Adrenal gland (tissue), 5 donors: ENCODE measurements around the gene BOLA3.

Experiments
- POLR2A ChIP-seq, 2 donors: fragments of 450-650 bp; IDR thresholded peaks; one replicate each; pipeline ENCODE4 v1.6.1; 2017; ENCODE audit warnings: antibody characterized with exemption in 2 of 2, mild to moderate bottlenecking in 2 of 2, moderate library complexity in 1 of 2
- TF ChIP-seq, protein P1 (sequence below), 6 experiments: fragments of 450-650 bp in 4 of 6; fragments of 200-600 bp in 2 of 6; sonication (generic) in 1 of 6; IDR thresholded peaks; 1 replicate in 5 of 6; 2 replicates in 1 of 6; pipeline versions ENCODE4 v1.5.1 to v1.8.0; 2016 to 2021; ENCODE audit warnings: antibody characterized with exemption in 6 of 6, mild to moderate bottlenecking in 2 of 6, moderate library complexity in 1 of 6
- donor health status: DM: no; HTN: no; CAD: no.

DNA sequence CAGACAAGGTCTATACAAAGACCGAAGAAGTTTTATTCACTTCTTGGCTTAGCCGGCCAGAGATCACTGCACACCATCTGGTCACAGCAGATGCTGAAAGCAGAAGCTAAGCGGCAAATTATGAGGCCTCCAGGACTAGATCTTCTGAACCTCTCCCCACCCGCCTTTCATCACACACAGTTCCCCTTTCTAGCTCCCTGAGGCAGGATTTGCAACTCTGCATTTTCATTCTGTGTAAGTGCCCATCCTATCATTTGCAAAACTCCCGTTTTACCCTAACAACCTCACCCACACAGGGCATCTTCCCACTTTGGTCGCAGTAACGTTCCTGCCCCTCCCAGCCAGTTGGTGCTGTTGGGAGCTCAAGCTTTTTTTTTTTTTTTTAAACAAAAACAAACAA is 34.0 kb upstream of the BOLA3 start:
- TF ChIP-seq, protein P1, sequence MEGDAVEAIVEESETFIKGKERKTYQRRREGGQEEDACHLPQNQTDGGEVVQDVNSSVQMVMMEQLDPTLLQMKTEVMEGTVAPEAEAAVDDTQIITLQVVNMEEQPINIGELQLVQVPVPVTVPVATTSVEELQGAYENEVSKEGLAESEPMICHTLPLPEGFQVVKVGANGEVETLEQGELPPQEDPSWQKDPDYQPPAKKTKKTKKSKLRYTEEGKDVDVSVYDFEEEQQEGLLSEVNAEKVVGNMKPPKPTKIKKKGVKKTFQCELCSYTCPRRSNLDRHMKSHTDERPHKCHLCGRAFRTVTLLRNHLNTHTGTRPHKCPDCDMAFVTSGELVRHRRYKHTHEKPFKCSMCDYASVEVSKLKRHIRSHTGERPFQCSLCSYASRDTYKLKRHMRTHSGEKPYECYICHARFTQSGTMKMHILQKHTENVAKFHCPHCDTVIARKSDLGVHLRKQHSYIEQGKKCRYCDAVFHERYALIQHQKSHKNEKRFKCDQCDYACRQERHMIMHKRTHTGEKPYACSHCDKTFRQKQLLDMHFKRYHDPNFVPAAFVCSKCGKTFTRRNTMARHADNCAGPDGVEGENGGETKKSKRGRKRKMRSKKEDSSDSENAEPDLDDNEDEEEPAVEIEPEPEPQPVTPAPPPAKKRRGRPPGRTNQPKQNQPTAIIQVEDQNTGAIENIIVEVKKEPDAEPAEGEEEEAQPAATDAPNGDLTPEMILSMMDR (IDR thresholded peaks at IDR 0.05) = no peak
- TF ChIP-seq POLR2A (IDR thresholded peaks at IDR 0.05) = no peak
